HEK293 (cell line): ENCODE results near the gene CLASRP.

ENCODE experiments used
- CTCF ChIA-PET: fragments of 350-600 bp; formaldehyde crosslinking; extraction: SDS; loops from one replicate; lab custom pipeline; 2021; ENCODE audit warnings: antibody characterized with exemption; lab: Yijun Ruan, JAX
- POLR2A ChIA-PET: fragments of 300-600 bp; formaldehyde crosslinking; extraction: SDS; loops from one replicate; lab custom pipeline; 2020; ENCODE audit warnings: antibody characterized with exemption, inconsistent platforms; lab: Yijun Ruan, JAX
- H3K27ac ChIP-seq: fragments of 200-500 bp; sonication (Bioruptor generic); 2 replicates; pipeline ENCODE4 v1.5.1; 2014; ENCODE audit warnings: low read depth, low read length, control low read depth, inconsistent platforms; ENCODE audit errors: extremely low read depth
- H3K36me3 ChIP-seq, 2 experiments: fragments of 200-500 bp in 1 of 2; sonication (Bioruptor generic) in 1 of 2; 1 replicate in 1 of 2; 2 replicates in 1 of 2; pipeline ENCODE4 v1.5.1; 2014 to 2017; ENCODE audit warnings: inconsistent platforms in 2 of 2, low read length in 2 of 2; ENCODE audit not compliant: control insufficient read depth in 2 of 2, insufficient read depth in 1 of 2
- H3K4me1 ChIP-seq: fragments of 200-500 bp; sonication (Bioruptor generic); 2 replicates; pipeline ENCODE4 v1.5.1; 2014; ENCODE audit warnings: mild to moderate bottlenecking, low read length, inconsistent platforms; ENCODE audit not compliant: control insufficient read depth, insufficient read depth
- H3K4me3 ChIP-seq: 2 replicates; pipeline ENCODE4 v1.5.1; 2011; ENCODE audit warnings: low read depth, mild to moderate bottlenecking, control low read depth, low read length, moderate library complexity
- H3K9me3 ChIP-seq: fragments of 200-500 bp; sonication (Bioruptor generic); 2 replicates; pipeline ENCODE4 v1.5.1; 2014; ENCODE audit warnings: low read depth, low read length, inconsistent platforms; ENCODE audit not compliant: control insufficient read depth, insufficient read depth
- FEZF1 ChIP-seq: fragments of 450-650 bp; formaldehyde crosslinking; IDR thresholded peaks from 2 replicates; pipeline ENCODE4 v1.5.1; 2016; ENCODE audit warnings: missing biosample characterization, missing genetic modification characterization
- ZFP69B ChIP-seq: fragments of 450-650 bp; formaldehyde crosslinking; IDR thresholded peaks from 2 replicates; pipeline ENCODE4 v1.5.1; 2016; ENCODE audit warnings: missing biosample characterization, missing genetic modification characterization
- ZNF10 ChIP-seq: fragments of 450-650 bp; formaldehyde crosslinking; IDR thresholded peaks from 2 replicates; pipeline ENCODE4 v1.5.1; 2017; ENCODE audit warnings: missing biosample characterization, missing genetic modification characterization
- ZNF214 ChIP-seq: fragments of 450-650 bp; formaldehyde crosslinking; IDR thresholded peaks from 2 replicates; pipeline ENCODE4 v1.5.1; 2017; ENCODE audit warnings: missing biosample characterization, mild to moderate bottlenecking, missing genetic modification characterization, borderline replicate concordance
- ZNF530 ChIP-seq: fragments of 450-650 bp; formaldehyde crosslinking; IDR thresholded peaks from 2 replicates; pipeline ENCODE4 v1.5.1; 2016; ENCODE audit warnings: low read depth, missing biosample characterization, missing genetic modification characterization
- ZNF560 ChIP-seq: fragments of 450-650 bp; formaldehyde crosslinking; IDR thresholded peaks from 2 replicates; pipeline ENCODE4 v1.5.1; 2017; ENCODE audit warnings: missing biosample characterization, missing genetic modification characterization, borderline replicate concordance
- ZNF596 ChIP-seq: fragments of 450-650 bp; IDR thresholded peaks from 2 replicates; pipeline ENCODE4 v1.5.0; 2018; ENCODE audit warnings: missing biosample characterization, mild to moderate bottlenecking, missing genetic modification characterization, moderate library complexity
- ZNF600 ChIP-seq: fragments of 450-650 bp; formaldehyde crosslinking; IDR thresholded peaks from 2 replicates; pipeline ENCODE4 v1.5.1; 2016; ENCODE audit warnings: missing biosample characterization, missing genetic modification characterization
- ZNF610 ChIP-seq: fragments of 450-650 bp; formaldehyde crosslinking; IDR thresholded peaks from 2 replicates; pipeline ENCODE4 v1.5.1; 2016; ENCODE audit warnings: missing biosample characterization, missing genetic modification characterization, borderline replicate concordance
- ZNF621 ChIP-seq: fragments of 450-650 bp; formaldehyde crosslinking; IDR thresholded peaks from 2 replicates; pipeline ENCODE4 v1.5.1; 2017; ENCODE audit warnings: missing biosample characterization, missing genetic modification characterization
- ZNF654 ChIP-seq: fragments of 450-650 bp; formaldehyde crosslinking; IDR thresholded peaks from 2 replicates; pipeline ENCODE4 v1.5.1; 2016; ENCODE audit warnings: low read depth, missing biosample characterization, missing genetic modification characterization
- ZNF660 ChIP-seq: fragments of 450-650 bp; IDR thresholded peaks from 2 replicates; pipeline ENCODE4 v1.5.1; 2018; ENCODE audit warnings: missing biosample characterization, mild to moderate bottlenecking, missing genetic modification characterization
- ZSCAN30 ChIP-seq: fragments of 450-650 bp; IDR thresholded peaks from 2 replicates; pipeline ENCODE4 v1.5.1; 2018; ENCODE audit warnings: missing biosample characterization, mild to moderate bottlenecking, missing genetic modification characterization, moderate library complexity
- TF ChIP-seq, protein P1 (sequence below): fragments of 450-650 bp; formaldehyde crosslinking; IDR thresholded peaks from 2 replicates; pipeline ENCODE4 v1.5.1; 2016; ENCODE audit warnings: missing biosample characterization, missing genetic modification characterization
- TF ChIP-seq, protein P2 (sequence below): fragments of 450-650 bp; formaldehyde crosslinking; IDR thresholded peaks from 2 replicates; pipeline ENCODE4 v1.5.1; 2016; ENCODE audit warnings: missing biosample characterization, missing genetic modification characterization
- TF ChIP-seq, protein P3 (sequence below): fragments of 450-650 bp; formaldehyde crosslinking; IDR thresholded peaks from 2 replicates; pipeline ENCODE4 v1.5.1; 2016; ENCODE audit warnings: missing biosample characterization, missing genetic modification characterization
- TF ChIP-seq, protein P4 (sequence below): fragments of 450-650 bp; formaldehyde crosslinking; IDR thresholded peaks from 2 replicates; pipeline ENCODE4 v1.5.1; 2017; ENCODE audit warnings: missing biosample characterization, mild to moderate bottlenecking, missing genetic modification characterization, moderate library complexity
- TF ChIP-seq, protein P5 (sequence below): fragments of 450-650 bp; formaldehyde crosslinking; IDR thresholded peaks from 2 replicates; pipeline ENCODE4 v1.5.1; 2016; ENCODE audit warnings: missing biosample characterization, missing genetic modification characterization

CLASRP gene

DNA sequence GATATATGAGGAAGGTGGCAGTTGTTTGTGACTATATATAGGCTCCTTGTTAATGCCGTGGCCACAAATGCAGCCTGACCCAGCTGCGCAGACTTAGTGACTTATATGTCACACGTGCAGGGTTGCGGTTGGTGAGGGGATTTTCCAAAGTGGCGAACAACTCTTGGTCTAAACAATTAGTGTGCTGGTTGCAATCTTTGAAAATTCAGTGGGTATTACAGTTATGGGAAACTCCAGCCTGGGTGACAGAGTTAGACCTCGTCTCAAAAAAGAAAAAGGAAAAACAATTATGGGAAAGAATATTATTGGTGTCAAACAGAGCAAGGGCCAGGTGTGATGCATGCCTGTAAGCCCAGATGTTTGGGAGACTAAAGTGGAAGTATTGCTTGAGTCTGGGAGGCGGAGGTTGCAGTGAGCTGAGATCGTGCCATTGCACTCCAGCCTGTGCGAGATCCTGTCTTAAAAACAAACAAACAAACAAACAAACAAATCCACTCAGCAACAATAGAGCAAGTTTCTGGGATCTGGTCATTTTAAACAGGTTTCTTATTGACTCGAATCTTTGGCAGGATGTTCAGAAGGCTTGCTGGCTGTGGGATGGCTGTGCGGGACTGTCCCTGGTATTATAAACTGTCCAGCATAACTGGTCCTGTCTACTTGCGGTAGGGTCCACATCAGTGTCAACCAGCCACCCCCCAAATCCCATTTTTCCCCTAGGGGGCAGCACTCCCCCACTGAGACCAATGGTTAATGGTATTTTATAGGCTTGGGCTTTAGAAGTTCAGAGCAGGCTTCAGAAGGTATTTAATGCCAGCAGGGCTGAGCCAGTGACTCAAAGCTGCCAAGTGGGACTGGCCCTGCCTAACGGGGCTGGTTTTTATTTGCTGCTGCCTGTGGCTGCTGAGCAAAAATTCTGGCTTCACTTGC, 22.2 kb upstream of the CLASRP start:
- no peaks in the 10 kb centered on the region for H3K9me3 ChIP-seq
- TF ChIP-seq ZNF10 (tag by site-specific recombination) (no peak), ZNF560 (tag by site-specific recombination) (no peak), ZNF660 (tag by site-specific recombination) (peak; percentile 85; the same call in 1 of the 2 replicates), ZNF600 (tag by site-specific recombination) (peak; percentile 50; the same call in 1 of the 2 replicates), ZNF610 (tag by site-specific recombination) (no peak), ZNF596 (tag by site-specific recombination) (no peak), ZNF530 (tag by site-specific recombination) (no peak), ZNF654 (tag by site-specific recombination) (peak; percentile 80), FEZF1 (tag by site-specific recombination) (no peak), ZSCAN30 (tag by site-specific recombination) (0 out of 2 replicates have a peak, but pooled peaks have one; percentile 36), ZNF214 (no peak), ZFP69B (tag by site-specific recombination) (peak; percentile 85), ZNF621 (no peak)
- TF ChIP-seq, protein P1, sequence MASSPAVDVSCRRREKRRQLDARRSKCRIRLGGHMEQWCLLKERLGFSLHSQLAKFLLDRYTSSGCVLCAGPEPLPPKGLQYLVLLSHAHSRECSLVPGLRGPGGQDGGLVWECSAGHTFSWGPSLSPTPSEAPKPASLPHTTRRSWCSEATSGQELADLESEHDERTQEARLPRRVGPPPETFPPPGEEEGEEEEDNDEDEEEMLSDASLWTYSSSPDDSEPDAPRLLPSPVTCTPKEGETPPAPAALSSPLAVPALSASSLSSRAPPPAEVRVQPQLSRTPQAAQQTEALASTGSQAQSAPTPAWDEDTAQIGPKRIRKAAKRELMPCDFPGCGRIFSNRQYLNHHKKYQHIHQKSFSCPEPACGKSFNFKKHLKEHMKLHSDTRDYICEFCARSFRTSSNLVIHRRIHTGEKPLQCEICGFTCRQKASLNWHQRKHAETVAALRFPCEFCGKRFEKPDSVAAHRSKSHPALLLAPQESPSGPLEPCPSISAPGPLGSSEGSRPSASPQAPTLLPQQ (tag by site-specific recombination) = peak; percentile 82
- TF ChIP-seq, protein P2, sequence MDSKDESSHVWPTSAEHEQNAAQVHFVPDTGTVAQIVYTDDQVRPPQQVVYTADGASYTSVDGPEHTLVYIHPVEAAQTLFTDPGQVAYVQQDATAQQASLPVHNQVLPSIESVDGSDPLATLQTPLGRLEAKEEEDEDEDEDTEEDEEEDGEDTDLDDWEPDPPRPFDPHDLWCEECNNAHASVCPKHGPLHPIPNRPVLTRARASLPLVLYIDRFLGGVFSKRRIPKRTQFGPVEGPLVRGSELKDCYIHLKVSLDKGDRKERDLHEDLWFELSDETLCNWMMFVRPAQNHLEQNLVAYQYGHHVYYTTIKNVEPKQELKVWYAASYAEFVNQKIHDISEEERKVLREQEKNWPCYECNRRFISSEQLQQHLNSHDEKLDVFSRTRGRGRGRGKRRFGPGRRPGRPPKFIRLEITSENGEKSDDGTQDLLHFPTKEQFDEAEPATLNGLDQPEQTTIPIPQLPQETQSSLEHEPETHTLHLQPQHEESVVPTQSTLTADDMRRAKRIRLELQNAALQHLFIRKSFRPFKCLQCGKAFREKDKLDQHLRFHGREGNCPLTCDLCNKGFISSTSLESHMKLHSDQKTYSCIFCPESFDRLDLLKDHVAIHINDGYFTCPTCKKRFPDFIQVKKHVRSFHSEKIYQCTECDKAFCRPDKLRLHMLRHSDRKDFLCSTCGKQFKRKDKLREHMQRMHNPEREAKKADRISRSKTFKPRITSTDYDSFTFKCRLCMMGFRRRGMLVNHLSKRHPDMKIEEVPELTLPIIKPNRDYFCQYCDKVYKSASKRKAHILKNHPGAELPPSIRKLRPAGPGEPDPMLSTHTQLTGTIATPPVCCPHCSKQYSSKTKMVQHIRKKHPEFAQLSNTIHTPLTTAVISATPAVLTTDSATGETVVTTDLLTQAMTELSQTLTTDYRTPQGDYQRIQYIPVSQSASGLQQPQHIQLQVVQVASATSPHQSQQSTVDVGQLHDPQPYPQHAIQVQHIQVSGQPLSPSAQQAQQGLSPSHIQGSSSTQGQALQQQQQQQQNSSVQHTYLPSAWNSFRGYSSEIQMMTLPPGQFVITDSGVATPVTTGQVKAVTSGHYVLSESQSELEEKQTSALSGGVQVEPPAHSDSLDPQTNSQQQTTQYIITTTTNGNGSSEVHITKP = 0 out of 2 replicates have a peak, but pooled peaks have one; percentile 25
- TF ChIP-seq, protein P3, sequence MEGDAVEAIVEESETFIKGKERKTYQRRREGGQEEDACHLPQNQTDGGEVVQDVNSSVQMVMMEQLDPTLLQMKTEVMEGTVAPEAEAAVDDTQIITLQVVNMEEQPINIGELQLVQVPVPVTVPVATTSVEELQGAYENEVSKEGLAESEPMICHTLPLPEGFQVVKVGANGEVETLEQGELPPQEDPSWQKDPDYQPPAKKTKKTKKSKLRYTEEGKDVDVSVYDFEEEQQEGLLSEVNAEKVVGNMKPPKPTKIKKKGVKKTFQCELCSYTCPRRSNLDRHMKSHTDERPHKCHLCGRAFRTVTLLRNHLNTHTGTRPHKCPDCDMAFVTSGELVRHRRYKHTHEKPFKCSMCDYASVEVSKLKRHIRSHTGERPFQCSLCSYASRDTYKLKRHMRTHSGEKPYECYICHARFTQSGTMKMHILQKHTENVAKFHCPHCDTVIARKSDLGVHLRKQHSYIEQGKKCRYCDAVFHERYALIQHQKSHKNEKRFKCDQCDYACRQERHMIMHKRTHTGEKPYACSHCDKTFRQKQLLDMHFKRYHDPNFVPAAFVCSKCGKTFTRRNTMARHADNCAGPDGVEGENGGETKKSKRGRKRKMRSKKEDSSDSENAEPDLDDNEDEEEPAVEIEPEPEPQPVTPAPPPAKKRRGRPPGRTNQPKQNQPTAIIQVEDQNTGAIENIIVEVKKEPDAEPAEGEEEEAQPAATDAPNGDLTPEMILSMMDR (tag by site-specific recombination) = peak; percentile 62
- TF ChIP-seq, protein P4, sequence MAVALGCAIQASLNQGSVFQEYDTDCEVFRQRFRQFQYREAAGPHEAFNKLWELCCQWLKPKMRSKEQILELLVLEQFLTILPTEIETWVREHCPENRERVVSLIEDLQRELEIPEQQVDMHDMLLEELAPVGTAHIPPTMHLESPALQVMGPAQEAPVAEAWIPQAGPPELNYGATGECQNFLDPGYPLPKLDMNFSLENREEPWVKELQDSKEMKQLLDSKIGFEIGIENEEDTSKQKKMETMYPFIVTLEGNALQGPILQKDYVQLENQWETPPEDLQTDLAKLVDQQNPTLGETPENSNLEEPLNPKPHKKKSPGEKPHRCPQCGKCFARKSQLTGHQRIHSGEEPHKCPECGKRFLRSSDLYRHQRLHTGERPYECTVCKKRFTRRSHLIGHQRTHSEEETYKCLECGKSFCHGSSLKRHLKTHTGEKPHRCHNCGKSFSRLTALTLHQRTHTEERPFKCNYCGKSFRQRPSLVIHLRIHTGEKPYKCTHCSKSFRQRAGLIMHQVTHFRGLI = peak; percentile 60; the same call in 1 of the 2 replicates
- TF ChIP-seq, protein P5, sequence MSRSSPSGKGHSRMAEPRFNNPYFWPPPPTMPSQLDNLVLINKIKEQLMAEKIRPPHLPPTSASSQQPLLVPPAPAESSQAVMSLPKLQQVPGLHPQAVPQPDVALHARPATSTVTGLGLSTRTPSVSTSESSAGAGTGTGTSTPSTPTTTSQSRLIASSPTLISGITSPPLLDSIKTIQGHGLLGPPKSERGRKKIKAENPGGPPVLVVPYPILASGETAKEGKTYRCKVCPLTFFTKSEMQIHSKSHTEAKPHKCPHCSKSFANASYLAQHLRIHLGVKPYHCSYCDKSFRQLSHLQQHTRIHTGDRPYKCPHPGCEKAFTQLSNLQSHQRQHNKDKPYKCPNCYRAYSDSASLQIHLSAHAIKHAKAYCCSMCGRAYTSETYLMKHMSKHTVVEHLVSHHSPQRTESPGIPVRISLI (tag by site-specific recombination) = no peak
- no peak overlapping the region for H3K27ac ChIP-seq
- H3K36me3 ChIP-seq = no peaks in the 10 kb centered on the region; a peak in 1 of 3 replicates
- CTCF ChIA-PET = interaction anchor here (0.5 to 2.5 kb wide), 16 partner anchors 10 to 578 kb away, joined by 3 to 10 read pairs (median 3); partner anchors contain the start of gene BLOC1S3
- POLR2A ChIA-PET = interaction anchor here (0.8 kb wide), 1 partner anchor 22 kb away, joined by 4 read pairs; no protein-coding TSS in a partner anchor
- no peak overlapping the region for H3K4me3 ChIP-seq
- H3K4me1 ChIP-seq = no peaks in the 10 kb centered on the region; the same call in 1 of the 2 replicates
